ENCODE measurements around the gene CCDC192. TPM values are rescaled to one million over a fixed set of nuclear protein-coding genes. Genes with fewer than 3 reads are reported as not detected.
A peak's percentile ranks its signal among the peaks of the same experiment; 100 is the strongest.
"Not testable (repeated sequence)": the region's sequence is repeated elsewhere in the genome, so short reads cannot be mapped to it uniquely, and the experiment has no call there.

Gene CCDC192
- total RNA-seq, 4 donors from 2014 or later = not detected

DNA sequence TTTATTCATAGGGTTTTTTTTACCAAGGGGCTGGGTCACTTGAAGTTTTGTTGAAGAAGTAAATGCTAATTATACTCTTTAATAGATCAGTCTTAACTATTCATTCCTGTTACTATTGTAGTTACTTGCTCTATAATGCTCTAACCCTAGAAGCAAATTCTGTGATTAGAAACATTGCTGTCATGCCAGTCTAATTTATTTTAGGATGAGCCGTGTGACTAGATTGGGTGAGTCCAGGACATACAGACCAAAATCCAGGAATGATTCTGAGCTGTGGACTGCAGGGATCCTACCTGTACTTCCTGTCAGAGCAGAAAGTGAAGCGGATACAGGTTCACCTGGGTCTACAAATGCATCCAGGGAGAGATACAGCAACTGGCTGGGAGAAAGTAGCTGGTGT lies 757 bp upstream of the CCDC192 start:
- intact Hi-C loops (cut with DNase I; ENCODE audit: low total_unique reads) = no loop called here
- Histone ChIP-seq H3K9me3 (no peaks in the 10 kb centered on the region), H3K4me3 (no peak overlapping the region), H3K27me3 (no peaks in the 10 kb centered on the region), H3K36me3 (no peaks in the 10 kb centered on the region), H3K27ac (no peak overlapping the region), H3K4me1 (peaks cover 0 to 14% (median 3%) of the 10 kb centered on the region in 4 donors)
- no peak for DNase-seq
- TF ChIP-seq, protein P1, sequence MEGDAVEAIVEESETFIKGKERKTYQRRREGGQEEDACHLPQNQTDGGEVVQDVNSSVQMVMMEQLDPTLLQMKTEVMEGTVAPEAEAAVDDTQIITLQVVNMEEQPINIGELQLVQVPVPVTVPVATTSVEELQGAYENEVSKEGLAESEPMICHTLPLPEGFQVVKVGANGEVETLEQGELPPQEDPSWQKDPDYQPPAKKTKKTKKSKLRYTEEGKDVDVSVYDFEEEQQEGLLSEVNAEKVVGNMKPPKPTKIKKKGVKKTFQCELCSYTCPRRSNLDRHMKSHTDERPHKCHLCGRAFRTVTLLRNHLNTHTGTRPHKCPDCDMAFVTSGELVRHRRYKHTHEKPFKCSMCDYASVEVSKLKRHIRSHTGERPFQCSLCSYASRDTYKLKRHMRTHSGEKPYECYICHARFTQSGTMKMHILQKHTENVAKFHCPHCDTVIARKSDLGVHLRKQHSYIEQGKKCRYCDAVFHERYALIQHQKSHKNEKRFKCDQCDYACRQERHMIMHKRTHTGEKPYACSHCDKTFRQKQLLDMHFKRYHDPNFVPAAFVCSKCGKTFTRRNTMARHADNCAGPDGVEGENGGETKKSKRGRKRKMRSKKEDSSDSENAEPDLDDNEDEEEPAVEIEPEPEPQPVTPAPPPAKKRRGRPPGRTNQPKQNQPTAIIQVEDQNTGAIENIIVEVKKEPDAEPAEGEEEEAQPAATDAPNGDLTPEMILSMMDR (IDR thresholded peaks at IDR 0.05) = no peak
- TF ChIP-seq POLR2A (IDR thresholded peaks at IDR 0.05) = no peak
- 91% methylated on average over 2 of the region's 2 CpGs; no CpG with 5 or more reads in 1 of the 2 donors for WGBS, 2 donors (ENCODE audit: low coverage in 1 of 2)
- in situ Hi-C loops (cut with MboI; ENCODE audit: low pct_ligation_motif_present in 1 of 4, low pct_unique_long_range_greater_than_20kb in 1 of 4, low sequenced_read_pairs in 3 of 4) = no loop called here

DNA sequence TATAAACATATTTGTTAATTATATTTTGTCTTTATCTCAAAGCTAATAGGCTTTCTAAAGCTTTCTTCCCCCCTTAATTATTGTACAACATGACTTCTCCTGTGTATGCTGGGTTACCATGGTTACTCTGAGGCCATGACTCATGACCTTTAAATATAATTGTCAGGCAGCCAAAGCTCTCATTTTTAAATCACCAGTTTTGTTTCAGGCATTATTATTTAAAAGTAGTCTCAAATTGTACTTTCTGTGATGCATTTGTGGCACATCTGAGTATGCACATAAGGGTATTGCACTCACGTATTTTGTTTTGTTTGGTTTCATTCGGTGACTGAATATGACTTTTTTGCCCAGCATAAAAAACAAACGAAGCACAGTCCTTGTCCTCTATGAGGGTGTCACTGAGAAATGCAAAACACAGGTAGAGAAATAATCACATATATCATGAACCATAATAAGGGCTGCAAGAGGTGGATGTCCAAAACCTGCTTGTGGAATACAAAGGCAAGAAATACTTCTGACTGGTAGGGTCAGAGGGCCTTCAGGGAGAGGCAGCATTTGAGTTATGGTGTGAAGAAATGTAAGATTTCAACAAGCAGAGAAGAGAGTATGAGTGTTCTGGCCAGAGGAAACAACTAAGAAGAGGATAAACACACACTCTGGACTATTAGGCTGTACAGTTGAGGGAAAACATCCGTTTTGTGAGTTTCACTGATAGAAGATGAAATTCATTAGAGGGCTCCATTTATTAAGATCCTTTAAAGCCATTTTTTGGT lies 2.1 kb downstream of the CCDC192 start:
- H3K27me3 ChIP-seq = no peaks in the 10 kb centered on the region

DNA sequence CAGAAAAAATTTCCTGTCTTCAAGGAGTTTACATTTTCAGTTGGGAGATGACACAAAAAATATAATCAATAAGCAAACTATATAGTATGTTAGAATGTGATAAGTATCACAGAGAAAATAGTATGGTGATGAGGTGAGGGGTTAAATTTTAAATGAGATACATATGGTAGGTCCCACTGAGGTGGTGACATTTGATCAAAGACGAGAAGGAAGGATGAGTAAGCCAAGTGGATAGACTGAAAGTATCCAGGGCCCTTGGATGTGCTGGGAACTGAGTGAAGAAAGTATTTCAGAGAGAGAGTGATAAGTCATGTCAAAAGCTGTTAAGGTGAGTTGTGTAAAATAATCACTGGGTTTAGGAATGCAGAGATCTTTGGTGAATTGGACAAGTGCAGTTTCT lies 3.5 kb downstream of the CCDC192 start:
- 61 to 67% methylated on average over 1 of the region's 1 CpG for WGBS, 2 donors (ENCODE audit: low coverage in 1 of 2)
- in situ Hi-C loops (cut with MboI; ENCODE audit: low pct_ligation_motif_present in 1 of 4, low pct_unique_long_range_greater_than_20kb in 1 of 4, low sequenced_read_pairs in 3 of 4) = no loop called here

More for the DNA sequence above, 2.1 kb downstream of the CCDC192 start:
- in situ Hi-C loops (cut with MboI; ENCODE audit: low pct_ligation_motif_present in 1 of 4, low pct_unique_long_range_greater_than_20kb in 1 of 4, low sequenced_read_pairs in 3 of 4) = no loop called here
- peak overlapping the region in 2 of 4 donors; percentile 1 to 12 for H3K27ac ChIP-seq
- 63 to 64% methylated on average over 3 to 4 of the region's 4 CpGs for WGBS, 2 donors (ENCODE audit: low coverage in 1 of 2)
- no peak for TF ChIP-seq POLR2A (IDR thresholded peaks at IDR 0.05)
- TF ChIP-seq, protein P1 (IDR thresholded peaks at IDR 0.05) = no peak
- TF ChIP-seq POLR2AphosphoS5 (IDR thresholded peaks at IDR 0.05) = no peak
- no peak for TF ChIP-seq EP300 (IDR thresholded peaks at IDR 0.05; ENCODE audit: low read depth)
- peaks cover 0 to 10% (median 3%) of the 10 kb centered on the region in 4 donors for H3K4me1 ChIP-seq
- H3K9me3 ChIP-seq = no peaks in the 10 kb centered on the region
- intact Hi-C loops (cut with DNase I; ENCODE audit: low total_unique reads) = no loop called here
- H3K36me3 ChIP-seq = no peaks in the 10 kb centered on the region
- no peak overlapping the region for H3K4me3 ChIP-seq
- no peak for DNase-seq

DNA sequence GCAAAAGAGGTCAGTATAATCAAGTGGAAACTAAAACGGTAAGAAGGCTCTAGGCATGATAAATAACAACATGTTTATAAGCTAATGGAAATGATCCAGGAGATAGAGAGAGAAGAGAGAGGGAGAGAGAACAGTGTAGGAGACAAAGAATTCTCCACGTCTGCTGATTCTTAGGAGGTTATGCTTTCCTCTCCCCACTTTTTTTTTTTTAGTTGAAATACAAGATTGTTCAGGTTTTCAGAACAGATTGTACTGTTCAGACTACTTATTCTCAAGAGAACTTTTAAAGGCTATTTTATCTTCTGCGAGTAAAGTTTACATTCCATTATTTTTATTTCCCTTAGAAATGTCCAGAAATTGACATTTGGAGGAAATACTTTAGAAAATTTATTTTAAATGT lies 4.0 kb downstream of the CCDC192 start:
- peak overlapping the region; percentile 6 to 38 (median 16) for H3K27ac ChIP-seq
- no peaks in the 10 kb centered on the region for H3K9me3 ChIP-seq
- H3K4me1 ChIP-seq = peaks cover 0 to 10% (median 3%) of the 10 kb centered on the region in 4 donors
- no peak for TF ChIP-seq POLR2AphosphoS5 (IDR thresholded peaks at IDR 0.05)
- no peak for TF ChIP-seq EP300 (IDR thresholded peaks at IDR 0.05; ENCODE audit: low read depth)
- TF ChIP-seq, protein P1 (IDR thresholded peaks at IDR 0.05) = no peak
- no peak for TF ChIP-seq POLR2A (IDR thresholded peaks at IDR 0.05)
- no peak for DNase-seq
- WGBS, 2 donors (ENCODE audit: low coverage in 1 of 2) = 45 to 67% methylated on average over 3 of the region's 3 CpGs
- H3K36me3 ChIP-seq = no peaks in the 10 kb centered on the region
- H3K4me3 ChIP-seq = no peak overlapping the region
- H3K27me3 ChIP-seq = no peaks in the 10 kb centered on the region
- in situ Hi-C loops (cut with MboI; ENCODE audit: low pct_ligation_motif_present in 1 of 4, low pct_unique_long_range_greater_than_20kb in 1 of 4, low sequenced_read_pairs in 3 of 4) (no loop called here), intact Hi-C loops (cut with DNase I; ENCODE audit: low total_unique reads) (no loop called here)

More for the DNA sequence above, 3.5 kb downstream of the CCDC192 start:
- intact Hi-C loops (cut with DNase I; ENCODE audit: low total_unique reads) = no loop called here
- DNase-seq = no peak
- Histone ChIP-seq H3K9me3 (no peaks in the 10 kb centered on the region), H3K27me3 (no peaks in the 10 kb centered on the region), H3K4me3 (no peak overlapping the region), H3K36me3 (no peaks in the 10 kb centered on the region), H3K4me1 (peaks cover 0 to 10% (median 3%) of the 10 kb centered on the region in 4 donors), H3K27ac (peak overlapping the region; percentile 6 to 38 (median 16))
- TF ChIP-seq, protein P1 (IDR thresholded peaks at IDR 0.05) = no peak
- TF ChIP-seq POLR2A (IDR thresholded peaks at IDR 0.05) = no peak
- no peak for TF ChIP-seq EP300 (IDR thresholded peaks at IDR 0.05; ENCODE audit: low read depth)

DNA sequence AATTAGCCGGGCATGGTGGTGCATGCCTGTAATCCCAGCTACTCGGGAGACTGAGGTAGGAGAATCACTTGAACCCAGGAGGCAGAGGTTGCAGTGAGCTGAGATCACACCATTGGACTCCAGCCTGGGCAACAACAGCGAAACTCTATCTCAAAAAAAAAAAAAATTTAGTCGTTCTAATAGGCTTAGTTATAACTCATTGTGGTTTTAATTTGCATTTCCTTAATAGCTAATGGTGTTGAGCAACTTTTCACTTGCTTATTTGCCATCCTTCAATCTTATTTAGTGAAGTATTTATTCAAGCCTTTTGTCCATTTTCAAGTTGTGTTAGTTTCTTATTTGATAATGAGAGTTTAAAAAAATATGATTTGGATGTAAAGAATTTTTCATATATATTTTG lies 9.9 kb downstream of the CCDC192 start:
- in situ Hi-C loops (cut with MboI; ENCODE audit: low pct_ligation_motif_present in 1 of 4, low pct_unique_long_range_greater_than_20kb in 1 of 4, low sequenced_read_pairs in 3 of 4); intact Hi-C loops (cut with DNase I; ENCODE audit: low total_unique reads); DNase-seq; H3K4me1 ChIP-seq; H3K9me3 ChIP-seq; H3K27ac ChIP-seq; H3K36me3 ChIP-seq; H3K27me3 ChIP-seq; H3K4me3 ChIP-seq: not testable (repeated sequence)
- WGBS, 2 donors (ENCODE audit: low coverage in 1 of 2) = 41 to 64% methylated on average over 4 of the region's 4 CpGs

Data from transverse colon (tissue), 4 donors.